GM18526 (cell line): ENCODE measurements around the gene BANP.

Experiments
- POLR2A ChIP-seq: IDR thresholded peaks from 3 replicates; pipeline ENCODE4 v1.6.1; 2011; ENCODE audit not compliant: insufficient read length; ENCODE audit errors: extremely low read depth

Gene BANP

GRCh38 chr16:87950765-87951551 lies at the start of gene BANP:
BANP (plus strand) TSS chr16:87951434; CDS start chr16:87975116, 23,682 bp downstream.
- peak; percentile 59 for TF ChIP-seq POLR2A

DNA sequence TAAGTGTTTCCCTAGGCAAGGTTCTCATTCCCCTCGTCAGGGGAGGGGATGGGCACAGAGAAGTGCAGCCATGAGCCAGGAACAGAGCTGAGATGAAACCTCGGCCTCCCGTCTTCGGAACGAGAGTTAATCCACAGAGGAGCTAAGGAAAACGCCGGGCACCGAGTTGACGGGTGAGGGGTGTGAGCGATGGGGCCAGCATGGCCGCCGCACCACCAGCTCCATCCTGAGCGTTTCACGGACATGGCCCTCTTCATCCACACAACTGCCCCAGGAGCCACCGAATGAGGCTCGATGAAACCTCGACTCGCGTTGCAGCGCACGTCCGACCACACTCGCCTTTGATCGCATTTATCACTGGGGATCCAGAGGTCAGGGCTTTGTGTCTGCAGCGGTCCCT lies 36.4 kb upstream of the BANP start:
- TF ChIP-seq POLR2A: no peak

- no peak for TF ChIP-seq POLR2A
Observed at GRCh38 chr16:87917503-87917902, 33.7 kb upstream of the BANP start.

DNA sequence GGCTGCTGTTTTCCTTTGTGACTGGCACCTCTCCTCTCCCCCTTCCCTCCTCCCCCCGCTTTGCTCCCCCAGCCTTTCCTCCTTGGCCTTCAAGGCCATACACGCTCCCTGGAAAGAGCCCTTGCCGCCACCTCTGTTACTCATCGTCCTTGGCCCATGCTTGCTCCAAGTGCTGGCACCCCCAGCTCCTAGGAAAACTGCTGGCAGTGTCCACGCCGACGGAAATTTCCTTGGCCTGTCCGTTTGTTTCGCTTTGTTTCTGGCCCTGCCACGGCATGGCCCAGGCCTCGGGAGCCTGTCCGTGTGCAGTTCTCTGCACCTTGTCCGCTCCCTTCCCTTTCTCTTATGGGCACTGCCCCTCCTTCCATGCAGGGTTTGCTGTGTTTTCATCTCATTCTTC lies 32.9 kb upstream of the BANP start:
- TF ChIP-seq POLR2A: no peak

GRCh38 chr16:87918866-87919680 lies 32.2 kb upstream of the BANP start:
- no peak for TF ChIP-seq POLR2A

GRCh38 chr16:87919681-87919994 lies 31.6 kb upstream of the BANP start:
- TF ChIP-seq POLR2A: no peak

- no peak for TF ChIP-seq POLR2A
Observed at GRCh38 chr16:87921236-87921773, 29.9 kb upstream of the BANP start.

GRCh38 chr16:87922250-87922871 lies 28.9 kb upstream of the BANP start:
- no peak for TF ChIP-seq POLR2A

DNA sequence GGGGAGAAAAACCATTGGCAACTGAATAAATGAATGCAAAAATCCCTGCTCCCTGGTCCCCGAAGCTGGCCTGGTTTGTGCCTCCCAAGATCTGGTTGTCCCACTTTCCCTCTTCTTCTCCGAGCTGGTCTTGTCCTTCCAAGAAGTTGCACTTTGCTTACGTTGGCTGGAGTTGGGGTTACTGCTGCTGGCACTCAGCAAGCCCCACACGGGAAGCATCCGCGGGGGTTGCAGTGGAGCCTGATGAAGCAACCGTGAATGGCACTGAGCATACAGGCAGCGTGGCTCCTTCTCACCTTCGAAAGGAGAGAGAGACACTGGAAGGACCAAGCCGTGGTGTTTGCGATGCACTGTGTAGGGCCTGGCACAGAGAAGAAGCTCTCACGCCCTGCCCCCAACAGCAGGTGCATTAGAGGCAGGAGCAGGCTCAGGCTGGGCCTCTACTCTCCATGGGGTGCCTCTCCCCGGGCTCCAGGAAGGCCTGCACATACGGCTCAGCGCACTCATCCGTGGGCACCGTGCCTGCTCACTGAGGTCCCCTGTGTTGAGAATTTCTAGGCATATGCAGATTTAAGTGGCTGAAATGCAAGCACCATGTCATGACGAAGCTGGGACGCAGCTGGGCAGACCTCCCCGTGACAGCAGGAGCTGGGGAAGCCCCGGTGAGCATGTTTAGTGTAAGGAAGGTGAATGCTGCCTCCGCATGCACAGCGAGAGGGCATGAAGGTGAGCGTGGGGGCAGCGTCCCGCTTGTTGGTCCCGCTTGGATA lies 27.0 kb upstream of the BANP start:
- TF ChIP-seq POLR2A: no peak

DNA sequence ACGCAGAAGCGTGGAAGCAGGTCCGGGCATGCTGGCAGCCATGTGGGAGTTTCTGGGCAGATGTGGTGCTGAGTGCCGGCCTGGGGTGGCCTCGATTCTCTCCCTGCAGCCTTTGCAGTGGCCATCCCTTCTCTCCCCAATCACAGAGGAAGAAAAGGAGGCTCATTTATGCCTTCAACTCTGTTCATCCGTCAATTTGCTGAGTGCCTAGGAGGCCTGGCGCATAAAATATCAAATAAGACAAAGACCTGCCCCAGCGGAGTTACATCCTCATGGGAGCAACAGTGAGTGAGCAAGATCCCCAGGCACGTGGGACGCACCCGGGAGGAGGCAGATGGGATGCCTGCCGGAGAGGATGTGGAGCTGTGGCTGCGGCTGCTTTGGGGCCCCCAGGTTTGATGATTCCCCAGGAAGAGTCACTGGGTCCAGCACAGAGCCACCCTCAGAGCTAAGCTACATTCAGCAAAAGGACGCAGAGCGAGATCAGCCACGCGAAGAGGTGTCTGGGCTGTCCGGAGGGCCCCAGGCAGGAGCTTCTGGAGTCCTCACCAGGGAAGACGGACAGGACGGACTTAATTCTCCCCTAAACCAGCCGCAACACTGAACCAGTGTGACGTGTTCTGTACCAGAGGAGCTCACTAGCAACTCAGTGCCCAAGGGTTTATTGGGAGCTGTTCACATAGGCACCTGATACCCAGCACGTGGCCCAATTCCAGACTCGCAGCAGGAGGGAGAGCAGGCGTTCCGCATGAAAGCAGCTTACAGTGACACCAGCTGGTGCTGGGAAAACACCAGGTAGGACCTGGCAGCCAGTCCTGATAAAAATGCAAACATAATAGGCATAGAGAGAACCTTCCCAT lies 26.2 kb upstream of the BANP start:
- TF ChIP-seq POLR2A: no peak

- no peak for TF ChIP-seq POLR2A
Observed at GRCh38 chr16:87926246-87927194, 24.7 kb upstream of the BANP start.

GRCh38 chr16:87927195-87927562 lies 24.1 kb upstream of the BANP start:
- TF ChIP-seq POLR2A: no peak

DNA sequence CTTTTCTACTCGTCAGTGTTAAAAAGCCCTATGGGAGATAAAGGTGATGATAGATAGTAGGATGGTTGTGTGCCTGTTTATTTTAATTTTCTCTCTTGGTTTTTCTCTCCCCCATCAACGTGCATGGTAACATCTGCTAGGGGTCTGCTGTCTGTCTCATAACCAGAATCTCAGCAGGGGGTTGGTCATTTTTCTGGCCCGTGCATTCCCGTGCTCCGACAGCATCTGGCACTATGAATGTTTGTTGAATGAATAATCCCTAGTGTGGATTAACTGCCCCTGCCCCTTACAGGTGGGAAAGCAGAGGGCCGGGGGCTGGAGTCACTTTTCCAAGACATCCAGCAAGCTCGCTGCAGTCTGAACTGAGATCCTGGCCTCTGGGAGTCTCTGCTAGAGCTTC lies 21.2 kb upstream of the BANP start:
- no peak for TF ChIP-seq POLR2A
